Fibroblast of upper back skin (primary cell): Measurements from ENCODE around the gene GPR4.

ENCODE experiments used
- DNase-seq: peaks from one replicate; pipeline ENCODE4 v3.0.0-alpha.2; 2013

Gene GPR4

GRCh38 chr19:45587873-45588272 lies 14.1 kb downstream of the GPR4 start:
- no peak for DNase-seq

GRCh38 chr19:45585158-45585577 lies 16.8 kb downstream of the GPR4 start:
- no peak for DNase-seq

- DNase-seq, result peak; percentile 100
These were observed 17.5 kb downstream of the GPR4 start, which contains the start of gene OPA3 for GRCh38 chr19:45584332-45585157. Gene OPA3, minus strand, starts transcription at chr19:45584802. Its CDS starts 38 bp downstream, at chr19:45584764.

GRCh38 chr19:45581576-45581975 lies 20.4 kb downstream of the GPR4 start:
- no peak for DNase-seq

- DNase-seq, result no peak
These were observed 23.2 kb downstream of the GPR4 start for GRCh38 chr19:45578861-45579260.

GRCh38 chr19:45577111-45577905 lies 24.7 kb downstream of the GPR4 start:
- peak; percentile 91 for DNase-seq

- no peak for DNase-seq
These were observed 25.3 kb downstream of the GPR4 start for GRCh38 chr19:45576682-45577081.

- no peak for DNase-seq
These were observed 26.8 kb downstream of the GPR4 start for GRCh38 chr19:45575216-45575615.

GRCh38 chr19:45574526-45574925 lies 27.5 kb downstream of the GPR4 start:
- no peak for DNase-seq

GRCh38 chr19:45571457-45572220 lies 30.4 kb downstream of the GPR4 start:
- DNase-seq, result no peak

- DNase-seq, result peak; percentile 23
These were observed 32.2 kb downstream of the GPR4 start for GRCh38 chr19:45569619-45570421.

- peak; percentile 69 for DNase-seq
These were observed 33.3 kb downstream of the GPR4 start for GRCh38 chr19:45568732-45569131.

- no peak for DNase-seq
These were observed 34.4 kb downstream of the GPR4 start for GRCh38 chr19:45567609-45568008.

GRCh38 chr19:45564131-45564780 lies 37.8 kb downstream of the GPR4 start:
- DNase-seq, result no peak

GRCh38 chr19:45560686-45561085 lies 41.3 kb downstream of the GPR4 start:
- DNase-seq, result no peak

- DNase-seq, result no peak
These were observed 42.0 kb downstream of the GPR4 start for GRCh38 chr19:45560038-45560437.

- peak; percentile 32 for DNase-seq
These were observed 43.6 kb downstream of the GPR4 start for GRCh38 chr19:45558399-45558878.

GRCh38 chr19:45556835-45557234 lies 45.2 kb downstream of the GPR4 start:
- no peak for DNase-seq

GRCh38 chr19:45554481-45554880 lies 47.5 kb downstream of the GPR4 start:
- DNase-seq, result no peak

GRCh38 chr19:45553464-45553863 lies 48.5 kb downstream of the GPR4 start:
- no peak for DNase-seq

- peak; percentile 14 for DNase-seq
These were observed 53.9 kb downstream of the GPR4 start for GRCh38 chr19:45547965-45548609.
